GM18867 (cell line): Measurements from ENCODE around the gene LYVE1.

Experiments
- ATAC-seq: cut with Tn5 transposase; IDR thresholded peaks from one replicate; pipeline ENCODE4 v1.9.1; 2021; ENCODE audit warnings: mild to moderate bottlenecking, moderate library complexity; ENCODE audit not compliant: unreplicated experiment

The LYVE1 gene

GRCh38 chr11:10526974-10527918, 41.2 kb downstream of the LYVE1 start:
- ATAC-seq, result peak; percentile 42

- no peak for ATAC-seq
Measured at GRCh38 chr11:10524471-10524870, 44.0 kb downstream of the LYVE1 start.

GRCh38 chr11:10522921-10523320, 45.5 kb downstream of the LYVE1 start:
- ATAC-seq, result no peak

- no peak for ATAC-seq
Measured at GRCh38 chr11:10522276-10522675, 46.2 kb downstream of the LYVE1 start.

- ATAC-seq, result no peak
Measured at GRCh38 chr11:10520562-10520961, 47.9 kb downstream of the LYVE1 start.

GRCh38 chr11:10519630-10520029, 48.8 kb downstream of the LYVE1 start:
- no peak for ATAC-seq

GRCh38 chr11:10518891-10519290, 49.6 kb downstream of the LYVE1 start:
- ATAC-seq, result no peak

GRCh38 chr11:10518123-10518522, 50.3 kb downstream of the LYVE1 start:
- ATAC-seq, result no peak

- ATAC-seq, result no peak
Measured at GRCh38 chr11:10515418-10515817, 53.0 kb downstream of the LYVE1 start.

- ATAC-seq, result no peak
Measured at GRCh38 chr11:10514709-10515108, 53.8 kb downstream of the LYVE1 start.

GRCh38 chr11:10514202-10514601, 54.3 kb downstream of the LYVE1 start:
- ATAC-seq, result no peak

- ATAC-seq, result no peak
Measured at GRCh38 chr11:10511181-10511621, 57.3 kb downstream of the LYVE1 start.
